ENCODE results near the gene PLAGL2.

GRCh38 chr20:32226391-32226790, 18.8 kb upstream of the PLAGL2 start:
- TF ChIP-seq CTCF (IDR thresholded peaks at IDR 0.05): no peak
- TF ChIP-seq ZFX (IDR thresholded peaks at IDR 0.05; ENCODE audit: borderline replicate concordance): no peak

Data from 22Rv1 (cell line).